Measurements from ENCODE around the gene PRKAG2.
"Not testable (repeated sequence)": the region's sequence is repeated elsewhere in the genome, so short reads cannot be mapped to it uniquely, and the experiment has no call there.

Gene PRKAG2

DNA sequence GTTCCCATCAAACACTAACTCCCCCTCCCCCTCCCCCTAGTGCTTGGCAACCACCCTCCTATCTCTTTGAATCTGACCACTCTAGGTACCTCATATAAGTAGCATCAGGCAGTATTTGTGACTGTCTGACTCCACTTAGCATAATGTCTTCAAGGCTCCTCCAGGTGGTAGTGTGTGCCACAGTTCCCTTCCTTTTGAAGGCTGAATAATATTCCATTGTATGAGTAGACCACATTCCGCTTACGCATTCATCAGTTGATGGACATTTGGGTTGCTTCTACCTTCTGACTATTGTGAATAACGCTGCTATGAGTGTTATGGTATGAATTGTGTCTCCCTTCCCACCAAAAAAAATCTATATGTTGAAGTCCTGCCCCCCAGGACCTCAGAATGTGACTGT lies 89.6 kb downstream of the PRKAG2 start:
- H3K9ac ChIP-seq (ENCODE audit: low read length), result no peak overlapping the region
- H3K36me3 ChIP-seq (ENCODE audit: control insufficient read depth, insufficient read depth, low read length), result no peaks in the 10 kb centered on the region
- H3K4me1 ChIP-seq (ENCODE audit: control insufficient read depth, insufficient read depth, low read length), result no peaks in the 10 kb centered on the region; the same call in 1 of the 2 replicates
- peaks cover 10% of the 10 kb centered on the region for H3K27me3 ChIP-seq (ENCODE audit: control insufficient read depth, insufficient read depth, low read length)
- H3K27ac ChIP-seq (ENCODE audit: low read depth, low read length), result no peak overlapping the region
- no peaks in the 10 kb centered on the region for H3K9me3 ChIP-seq (ENCODE audit: control insufficient read depth, insufficient read depth, low read depth, low read length)
- no peak overlapping the region for H3K4me3 ChIP-seq (ENCODE audit: low read depth, low read length)

DNA sequence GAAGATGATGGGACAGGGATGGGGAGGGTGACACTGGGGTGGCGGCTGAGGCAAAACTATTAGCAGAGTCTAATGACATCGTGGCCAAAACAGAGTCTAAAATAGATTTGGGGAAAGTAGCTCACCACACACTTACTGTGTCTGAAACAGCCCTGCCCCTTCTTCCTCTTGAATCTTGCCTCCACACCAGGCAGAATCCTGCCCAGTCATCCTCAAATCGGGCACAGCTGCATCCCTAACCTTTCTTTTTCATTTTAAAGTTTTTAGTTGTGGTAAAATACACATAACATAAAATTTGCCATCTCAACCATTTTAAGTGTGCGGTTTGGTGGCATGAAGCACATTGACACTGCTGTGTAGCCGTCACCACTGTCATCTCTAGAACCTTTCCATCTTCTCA lies 90.0 kb downstream of the PRKAG2 start:
- H3K4me3 ChIP-seq (ENCODE audit: low read depth, low read length), result no peak overlapping the region
- no peak overlapping the region for H3K9ac ChIP-seq (ENCODE audit: low read length)
- peaks cover 11% of the 10 kb centered on the region for H3K27me3 ChIP-seq (ENCODE audit: control insufficient read depth, insufficient read depth, low read length)
- no peaks in the 10 kb centered on the region for H3K36me3 ChIP-seq (ENCODE audit: control insufficient read depth, insufficient read depth, low read length)
- H3K27ac ChIP-seq (ENCODE audit: low read depth, low read length), result no peak overlapping the region
- H3K9me3 ChIP-seq (ENCODE audit: control insufficient read depth, insufficient read depth, low read depth, low read length), result no peaks in the 10 kb centered on the region
- no peaks in the 10 kb centered on the region; the same call in 1 of the 2 replicates for H3K4me1 ChIP-seq (ENCODE audit: control insufficient read depth, insufficient read depth, low read length)

DNA sequence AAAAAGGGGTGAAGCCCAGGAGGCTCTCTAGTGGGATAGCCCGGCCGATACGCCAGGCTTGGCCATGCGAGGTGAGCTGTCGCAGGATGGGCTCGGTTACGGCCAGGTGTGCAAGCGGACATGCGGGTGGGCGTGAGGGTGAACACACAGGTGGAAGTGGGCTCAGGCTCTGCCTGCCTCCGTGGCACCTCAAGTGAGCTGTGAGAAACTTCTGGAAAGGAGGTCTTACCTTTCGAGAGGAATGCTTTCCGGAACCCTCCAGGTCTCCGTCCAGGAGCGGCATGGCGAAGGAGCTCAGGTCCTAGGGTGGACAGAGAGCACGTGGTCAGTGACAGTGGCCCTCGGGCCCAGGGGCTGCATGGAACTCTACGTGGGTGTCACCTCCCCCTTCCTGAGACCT lies 90.7 kb downstream of the PRKAG2 start:
- H3K9me3 ChIP-seq (ENCODE audit: control insufficient read depth, insufficient read depth, low read depth, low read length), result no peaks in the 10 kb centered on the region
- H3K27me3 ChIP-seq (ENCODE audit: control insufficient read depth, insufficient read depth, low read length), result peaks cover 16% of the 10 kb centered on the region
- no peak overlapping the region for H3K9ac ChIP-seq (ENCODE audit: low read length)
- H3K4me3 ChIP-seq (ENCODE audit: low read depth, low read length), result no peak overlapping the region
- no peaks in the 10 kb centered on the region for H3K36me3 ChIP-seq (ENCODE audit: control insufficient read depth, insufficient read depth, low read length)
- H3K27ac ChIP-seq (ENCODE audit: low read depth, low read length), result no peak overlapping the region
- H3K4me1 ChIP-seq (ENCODE audit: control insufficient read depth, insufficient read depth, low read length), result no peaks in the 10 kb centered on the region; the same call in 1 of the 2 replicates

DNA sequence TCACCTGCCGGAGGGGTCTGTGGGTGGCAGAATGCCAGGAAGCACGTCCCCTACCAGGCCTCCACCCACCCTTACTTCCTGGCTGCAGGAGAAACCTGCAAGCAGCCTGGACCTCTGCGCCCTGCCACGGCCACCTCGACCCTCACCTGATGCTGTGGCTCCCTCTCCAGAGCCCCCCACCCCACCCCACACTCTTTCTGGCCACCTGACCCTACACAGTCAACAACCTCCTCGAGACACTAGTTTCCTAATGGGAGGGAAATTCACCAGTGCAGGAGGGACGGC lies 91.3 kb downstream of the PRKAG2 start:
- H3K27ac ChIP-seq (ENCODE audit: low read depth, low read length), result no peak overlapping the region
- H3K4me3 ChIP-seq (ENCODE audit: low read depth, low read length), result no peak overlapping the region
- no peaks in the 10 kb centered on the region for H3K9me3 ChIP-seq (ENCODE audit: control insufficient read depth, insufficient read depth, low read depth, low read length)
- no peak overlapping the region for H3K9ac ChIP-seq (ENCODE audit: low read length)
- no peaks in the 10 kb centered on the region; the same call in 1 of the 2 replicates for H3K4me1 ChIP-seq (ENCODE audit: control insufficient read depth, insufficient read depth, low read length)
- H3K36me3 ChIP-seq (ENCODE audit: control insufficient read depth, insufficient read depth, low read length), result no peaks in the 10 kb centered on the region
- H3K27me3 ChIP-seq (ENCODE audit: control insufficient read depth, insufficient read depth, low read length), result peaks cover 20% of the 10 kb centered on the region

DNA sequence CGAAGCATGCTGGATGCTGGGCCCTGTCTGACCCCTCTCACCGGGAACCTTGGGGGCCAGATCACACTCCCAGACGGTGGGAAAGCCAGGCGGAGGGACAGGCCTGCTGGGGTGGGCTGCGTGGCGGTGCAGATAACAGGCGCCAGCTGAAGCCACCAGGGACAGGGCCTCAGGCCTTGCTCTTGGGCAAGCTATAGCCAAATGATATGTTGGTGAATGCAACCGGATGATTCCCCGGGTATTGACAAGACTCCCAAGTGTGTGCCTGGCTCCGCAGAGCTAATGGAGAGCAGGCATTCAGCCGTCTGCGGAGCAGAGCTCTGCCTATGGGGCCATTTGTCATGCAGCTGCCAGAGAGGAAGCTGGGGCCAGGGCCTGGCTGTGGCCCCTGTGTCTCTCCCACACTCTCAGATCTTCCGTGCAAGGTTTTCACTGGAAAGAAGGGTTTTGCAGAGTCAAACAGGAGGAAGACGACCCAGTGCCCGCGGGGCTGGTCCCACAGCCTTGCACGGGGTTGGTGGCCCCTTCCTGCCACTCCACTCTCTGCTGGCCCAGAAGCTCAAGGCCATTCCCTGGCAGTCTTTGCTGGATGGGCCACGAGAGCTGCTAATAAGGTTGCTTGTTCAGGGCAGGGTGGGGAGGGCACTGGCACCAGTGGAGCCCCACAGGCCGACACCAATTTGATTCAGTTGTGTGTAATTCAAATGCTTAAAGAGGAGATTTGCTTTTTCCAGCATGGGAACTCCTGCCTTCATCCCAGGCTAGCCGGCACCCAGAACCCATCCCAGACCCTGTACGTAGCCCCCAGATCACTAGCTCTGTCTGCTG lies 91.8 kb downstream of the PRKAG2 start:
- no peak overlapping the region for H3K27ac ChIP-seq (ENCODE audit: low read depth, low read length)
- H3K9me3 ChIP-seq (ENCODE audit: control insufficient read depth, insufficient read depth, low read depth, low read length), result no peaks in the 10 kb centered on the region
- H3K4me1 ChIP-seq (ENCODE audit: control insufficient read depth, insufficient read depth, low read length), result no peaks in the 10 kb centered on the region; the same call in 1 of the 2 replicates
- no peak overlapping the region for H3K9ac ChIP-seq (ENCODE audit: low read length)
- peaks cover 21% of the 10 kb centered on the region for H3K27me3 ChIP-seq (ENCODE audit: control insufficient read depth, insufficient read depth, low read length)
- H3K36me3 ChIP-seq (ENCODE audit: control insufficient read depth, insufficient read depth, low read length), result no peaks in the 10 kb centered on the region
- no peak overlapping the region for H3K4me3 ChIP-seq (ENCODE audit: low read depth, low read length)

DNA sequence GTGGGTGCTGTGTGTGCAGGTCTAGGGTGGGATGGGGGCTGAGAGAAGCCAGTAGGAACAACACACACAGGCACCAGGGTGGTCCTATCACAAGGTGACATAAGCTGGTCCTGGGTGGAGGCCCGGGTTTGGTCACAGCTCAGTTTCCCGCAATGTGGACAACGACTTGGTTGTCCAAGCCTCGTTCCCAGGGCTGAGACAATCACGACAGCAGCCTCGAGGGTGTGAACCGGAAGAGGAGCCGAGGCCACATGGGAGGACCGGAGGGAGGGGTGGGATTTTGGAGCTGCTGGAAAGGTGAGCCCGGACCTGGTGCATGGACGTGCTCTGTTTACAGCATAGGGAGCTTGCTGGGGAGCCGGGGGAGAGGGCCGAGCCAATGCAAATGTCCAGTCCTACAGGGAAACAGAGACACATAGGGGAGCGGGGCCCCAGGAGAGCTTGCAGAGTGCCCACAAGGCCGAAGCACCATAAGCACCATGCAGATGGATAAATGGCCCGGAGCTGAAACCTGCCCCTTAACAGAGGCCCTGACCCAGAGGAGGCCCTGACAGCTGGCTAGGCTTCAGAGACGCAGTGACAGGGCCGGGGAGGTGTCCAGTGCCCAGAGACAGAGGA lies 92.8 kb downstream of the PRKAG2 start:
- Histone ChIP-seq H3K4me1 (ENCODE audit: control insufficient read depth, insufficient read depth, low read length) (no peaks in the 10 kb centered on the region), H3K27me3 (ENCODE audit: control insufficient read depth, insufficient read depth, low read length) (peaks cover 21% of the 10 kb centered on the region), H3K4me3 (ENCODE audit: low read depth, low read length) (no peak overlapping the region), H3K9me3 (ENCODE audit: control insufficient read depth, insufficient read depth, low read depth, low read length) (no peaks in the 10 kb centered on the region), H3K27ac (ENCODE audit: low read depth, low read length) (no peak overlapping the region), H3K9ac (ENCODE audit: low read length) (no peak overlapping the region), H3K36me3 (ENCODE audit: control insufficient read depth, insufficient read depth, low read length) (no peaks in the 10 kb centered on the region)

DNA sequence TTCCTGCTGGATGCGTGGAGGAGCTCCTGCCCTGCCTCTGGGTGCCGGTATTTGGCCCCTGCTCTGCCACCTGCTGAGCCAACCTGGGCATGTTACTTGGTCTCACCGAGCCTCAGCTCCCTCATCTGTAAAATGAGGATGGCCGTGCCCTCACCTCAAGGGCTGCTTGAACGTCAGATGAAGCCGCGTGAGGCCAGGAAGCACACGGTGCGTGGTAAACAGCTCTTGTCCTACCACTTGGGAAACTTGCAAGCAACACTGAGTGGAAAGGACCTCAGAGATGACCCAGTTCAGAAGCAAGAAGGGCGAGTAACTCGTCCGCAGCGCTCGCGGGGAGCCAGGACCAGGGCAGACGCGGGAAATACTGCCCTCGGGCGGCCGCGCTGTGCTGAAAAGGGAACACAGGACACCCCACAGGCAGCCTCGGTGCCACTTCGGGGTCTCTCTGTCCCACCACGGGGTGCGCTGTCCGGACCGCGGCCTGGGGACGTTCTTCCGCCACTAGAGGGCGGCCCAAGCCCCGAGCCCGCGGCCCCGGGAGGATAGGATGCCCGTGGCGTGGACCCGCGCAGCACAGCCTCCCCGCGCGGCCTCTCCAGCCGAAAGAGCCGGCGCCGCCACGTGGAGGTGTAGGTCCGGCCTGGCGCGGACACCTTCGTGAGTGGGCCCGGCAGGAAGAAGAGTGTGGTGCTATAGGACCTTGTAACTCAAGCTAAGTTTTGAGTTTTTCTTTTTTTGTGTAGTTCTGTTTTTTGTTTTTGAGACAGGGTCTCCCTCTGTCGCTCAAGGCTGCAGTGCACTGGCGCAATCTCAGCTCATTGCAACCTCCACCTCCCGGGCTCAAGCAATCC lies 94.1 kb downstream of the PRKAG2 start:
- H3K27me3 ChIP-seq (ENCODE audit: control insufficient read depth, insufficient read depth, low read length), result peaks cover 21% of the 10 kb centered on the region
- H3K9me3 ChIP-seq (ENCODE audit: control insufficient read depth, insufficient read depth, low read depth, low read length), result peaks cover 7% of the 10 kb centered on the region
- H3K36me3 ChIP-seq (ENCODE audit: control insufficient read depth, insufficient read depth, low read length), result no peaks in the 10 kb centered on the region
- peak overlapping the region; percentile 38 for H3K4me3 ChIP-seq (ENCODE audit: low read depth, low read length)
- no peaks in the 10 kb centered on the region for H3K4me1 ChIP-seq (ENCODE audit: control insufficient read depth, insufficient read depth, low read length)
- H3K27ac ChIP-seq (ENCODE audit: low read depth, low read length), result no peak overlapping the region
- no peak overlapping the region for H3K9ac ChIP-seq (ENCODE audit: low read length)

DNA sequence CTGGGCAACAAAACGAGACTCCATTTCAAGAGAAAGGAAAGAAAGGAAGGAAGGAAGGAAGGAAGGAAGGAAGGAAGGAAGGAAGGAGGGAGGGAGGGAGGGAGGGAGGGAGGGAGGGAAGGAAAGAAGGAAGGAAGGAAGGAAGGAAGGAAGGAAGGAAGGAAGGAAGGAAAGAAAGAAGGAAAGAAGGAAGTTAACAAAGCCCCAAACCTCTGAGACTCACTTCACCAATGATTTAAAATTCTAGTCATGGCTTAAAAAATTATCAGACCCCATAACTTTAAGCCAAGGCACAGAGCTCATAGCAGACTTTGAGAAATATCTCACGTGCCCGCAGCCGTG lies 94.7 kb downstream of the PRKAG2 start:
- Histone ChIP-seq H3K4me3 (ENCODE audit: low read depth, low read length) (peak overlapping the region; percentile 38), H3K27me3 (ENCODE audit: control insufficient read depth, insufficient read depth, low read length) (peaks cover 21% of the 10 kb centered on the region), H3K9me3 (ENCODE audit: control insufficient read depth, insufficient read depth, low read depth, low read length) (peaks cover 12% of the 10 kb centered on the region)
- H3K9ac ChIP-seq (ENCODE audit: low read length); H3K4me1 ChIP-seq (ENCODE audit: control insufficient read depth, insufficient read depth, low read length); H3K27ac ChIP-seq (ENCODE audit: low read depth, low read length); H3K36me3 ChIP-seq (ENCODE audit: control insufficient read depth, insufficient read depth, low read length): not testable (repeated sequence)

DNA sequence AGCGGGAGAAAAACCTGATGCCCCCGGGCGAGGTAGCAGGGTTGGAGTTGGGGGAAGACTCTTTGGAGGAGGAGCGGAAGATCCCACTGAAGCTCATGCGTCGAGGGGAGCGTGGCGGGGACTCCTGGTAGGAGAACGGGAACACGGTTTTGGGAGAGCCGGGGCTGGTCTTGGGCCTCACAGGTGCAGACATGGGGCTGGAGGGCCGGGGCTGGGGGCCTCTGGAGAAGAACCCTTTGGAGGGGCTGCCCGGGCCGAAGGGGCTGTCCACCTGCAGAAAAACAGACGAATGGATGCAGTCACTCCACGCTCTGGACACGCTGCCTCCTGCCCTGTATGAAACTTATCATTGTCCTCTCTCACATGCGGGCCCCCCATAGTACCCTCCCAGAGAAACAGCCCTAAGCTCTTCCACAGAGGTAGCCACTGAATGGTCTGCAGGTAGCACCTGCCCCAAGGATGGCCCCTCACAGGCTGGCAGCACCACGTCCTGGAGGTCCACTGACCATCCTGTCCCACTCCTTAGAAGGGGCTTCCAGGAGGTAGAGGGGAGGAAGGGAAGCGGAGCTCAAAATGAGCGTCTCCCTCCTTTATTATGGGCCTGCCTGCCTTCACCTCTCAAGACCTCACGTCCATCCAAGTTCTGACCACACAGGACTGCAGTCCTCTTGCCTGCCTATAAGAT lies 95.6 kb downstream of the PRKAG2 start:
- no peak overlapping the region for H3K9ac ChIP-seq (ENCODE audit: low read length)
- no peak overlapping the region for H3K4me3 ChIP-seq (ENCODE audit: low read depth, low read length)
- H3K27me3 ChIP-seq (ENCODE audit: control insufficient read depth, insufficient read depth, low read length), result peaks cover 21% of the 10 kb centered on the region
- H3K36me3 ChIP-seq (ENCODE audit: control insufficient read depth, insufficient read depth, low read length), result no peaks in the 10 kb centered on the region
- H3K27ac ChIP-seq (ENCODE audit: low read depth, low read length), result no peak overlapping the region
- peaks cover 14% of the 10 kb centered on the region for H3K9me3 ChIP-seq (ENCODE audit: control insufficient read depth, insufficient read depth, low read depth, low read length)
- H3K4me1 ChIP-seq (ENCODE audit: control insufficient read depth, insufficient read depth, low read length), result no peaks in the 10 kb centered on the region

DNA sequence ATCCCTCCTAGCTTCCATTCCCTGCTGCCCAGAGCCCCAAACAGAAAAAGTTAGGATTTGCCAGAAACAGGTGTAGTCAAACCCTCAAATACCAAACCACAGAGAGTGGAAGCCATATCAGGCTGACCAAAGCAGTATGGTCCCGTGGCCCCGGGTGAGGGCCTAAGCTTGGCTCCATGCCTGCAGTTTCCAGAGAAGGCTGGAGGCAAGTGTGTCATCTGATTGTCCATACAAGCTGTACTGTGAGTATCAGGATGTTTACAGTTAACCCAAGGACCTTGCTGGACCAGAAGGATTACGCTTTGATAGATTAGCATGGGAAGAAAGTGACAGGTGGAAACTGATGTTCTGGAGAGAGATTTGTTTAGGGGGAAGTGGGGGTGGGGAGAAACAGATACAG lies 96.3 kb downstream of the PRKAG2 start:
- peaks cover 14% of the 10 kb centered on the region for H3K9me3 ChIP-seq (ENCODE audit: control insufficient read depth, insufficient read depth, low read depth, low read length)
- no peaks in the 10 kb centered on the region for H3K36me3 ChIP-seq (ENCODE audit: control insufficient read depth, insufficient read depth, low read length)
- no peak overlapping the region for H3K27ac ChIP-seq (ENCODE audit: low read depth, low read length)
- peaks cover 21% of the 10 kb centered on the region for H3K27me3 ChIP-seq (ENCODE audit: control insufficient read depth, insufficient read depth, low read length)
- H3K4me3 ChIP-seq (ENCODE audit: low read depth, low read length), result no peak overlapping the region
- no peak overlapping the region for H3K9ac ChIP-seq (ENCODE audit: low read length)
- no peaks in the 10 kb centered on the region for H3K4me1 ChIP-seq (ENCODE audit: control insufficient read depth, insufficient read depth, low read length)
